A673 (cell line): ENCODE data around the gene SLX9. TPM values are rescaled to one million over a fixed set of nuclear protein-coding genes. Genes with fewer than 3 reads are reported as not detected.

Experiments used
- BruUV-seq: library from RNA; stranded (reverse); fragments of 400-500 nt; replicated peaks from 2 replicates; lab custom pipeline; 2021; lab: Mats Ljungman, UMichigan
- CTCF ChIA-PET: fragments of 300-600 bp; sonication (Branson Sonifier 250); formaldehyde crosslinking; loops from one replicate; lab custom pipeline; 2022; ENCODE audit warnings: antibody characterized with exemption; lab: Charles Lee
- POLR2A ChIA-PET: fragments of 300-600 bp; sonication (Branson Sonifier 250); formaldehyde crosslinking; loops from one replicate; lab custom pipeline; 2022; ENCODE audit warnings: antibody characterized with exemption; ENCODE audit not compliant: low non-redundant PET; lab: Charles Lee
- DNase-seq: peaks from one replicate; pipeline ENCODE4 v3.0.0-alpha.2; 2015; ENCODE audit warnings: low spot score
- H3K27ac ChIP-seq: fragments of 200-600 bp; sonication (generic); 2 replicates; pipeline ENCODE4 v1.5.1; 2016; ENCODE audit warnings: mixed run types, low read depth, mild to moderate bottlenecking, mixed read lengths, antibody characterized with exemption, low read length; ENCODE audit not compliant: poor library complexity, severe bottlenecking
- H3K27me3 ChIP-seq: fragments of 200-600 bp; sonication (generic); replicated peaks from 2 replicates; pipeline ENCODE4 v1.6.1; 2017; ENCODE audit warnings: mixed run types, low read depth, mild to moderate bottlenecking, mixed read lengths, antibody characterized with exemption, low read length; ENCODE audit not compliant: insufficient read depth, poor library complexity
- H3K36me3 ChIP-seq: fragments of 200-600 bp; sonication (generic); 2 replicates; pipeline ENCODE4 v1.6.1; 2016; ENCODE audit warnings: mixed run types, mild to moderate bottlenecking, mixed read lengths, antibody characterized with exemption, low read length; ENCODE audit not compliant: insufficient read depth, poor library complexity, severe bottlenecking
- H3K4me1 ChIP-seq: fragments of 200-600 bp; sonication (generic); 2 replicates; pipeline ENCODE4 v1.6.1; 2017; ENCODE audit warnings: mixed run types, mild to moderate bottlenecking, mixed read lengths, antibody characterized with exemption, low read length; ENCODE audit not compliant: insufficient read depth, poor library complexity, severe bottlenecking
- H3K4me3 ChIP-seq: fragments of 200-600 bp; sonication (generic); 2 replicates; pipeline ENCODE4 v1.5.1; 2016; ENCODE audit warnings: low read depth, mixed run types, mild to moderate bottlenecking, mixed read lengths, low read length; ENCODE audit not compliant: poor library complexity, severe bottlenecking
- H3K9me3 ChIP-seq: fragments of 200-600 bp; sonication (generic); 2 replicates; pipeline ENCODE4 v1.6.1; 2016; ENCODE audit warnings: mixed run types, low read depth, mild to moderate bottlenecking, mixed read lengths, antibody characterized with exemption, low read length; ENCODE audit not compliant: poor library complexity, severe bottlenecking
- EZH2 ChIP-seq: fragments of 200-600 bp; sonication (generic); IDR thresholded peaks from 2 replicates; pipeline ENCODE4 v1.6.1; 2017; ENCODE audit warnings: borderline replicate concordance, low read depth, mild to moderate bottlenecking, mixed read lengths, antibody characterized with exemption, low read length; ENCODE audit not compliant: poor library complexity, severe bottlenecking
- intact Hi-C: fragments of 100-400 bp; cut with micrococcal nuclease; formaldehyde crosslinking; loops from one replicate; pipeline ENCODE4 v1.10.0; 2022; ENCODE audit not compliant: unreplicated experiment
- total RNA-seq: library from RNA; stranded (reverse); gene quantifications from 2 replicates; pipeline ENCODE4 v1.2.3, GENCODE V29; 2021
- TF ChIP-seq, protein P1 (sequence below): fragments of 300-800, 200-600 bp; sonication (generic); conservative IDR thresholded peaks from 2 replicates; pipeline ENCODE4 v1.5.1; 2017; ENCODE audit warnings: low read depth, mild to moderate bottlenecking, antibody characterized with exemption, low read length, moderate library complexity, mixed read lengths

The SLX9 gene
- total RNA-seq, 1 experiment from 2014 or later, result 114 TPM

- H3K36me3 ChIP-seq, result no peaks in the 10 kb centered on the region
- intact Hi-C loops, result loop anchor here (5.0 kb wide), 2 partner anchors 39 to 244 kb away; no protein-coding TSS in a partner anchor
- no TSS peak for BruUV-seq
Measured at GRCh38 chr21:44893278-44893556, 46.6 kb upstream of the SLX9 start.

DNA sequence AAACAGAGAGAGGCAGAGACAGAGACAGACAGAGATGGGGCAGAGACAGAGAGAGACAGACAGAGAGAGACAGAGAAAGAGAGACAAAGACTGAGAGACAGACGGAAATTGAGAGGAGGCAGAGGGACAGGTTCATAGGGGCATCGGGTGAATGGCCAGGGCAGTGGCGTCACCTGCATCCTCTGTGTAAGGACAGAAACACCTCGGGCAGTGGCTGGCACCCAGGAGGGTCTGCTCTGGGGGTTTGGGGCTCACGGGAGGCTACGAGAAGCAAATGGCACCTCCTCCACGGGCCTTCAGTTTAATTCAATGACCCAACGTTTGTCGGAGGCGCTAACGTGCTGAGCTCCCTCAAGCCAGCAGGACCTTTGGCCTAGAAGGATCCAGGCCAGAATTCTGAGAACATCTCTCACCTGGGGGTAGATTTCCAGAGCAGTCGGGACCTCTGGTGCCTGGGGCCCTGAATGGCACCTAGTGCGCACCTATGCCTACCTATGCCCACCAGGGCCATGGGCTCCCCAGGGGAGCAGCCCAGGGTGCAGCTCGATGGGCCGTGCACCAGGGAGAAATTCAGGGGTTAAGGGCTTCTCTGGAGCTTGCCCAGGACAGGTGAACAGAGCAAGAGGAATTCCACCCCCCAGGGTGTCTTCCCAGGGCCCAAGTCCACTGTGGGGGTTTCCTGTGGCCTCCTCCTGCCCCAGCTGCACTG lies 45.7 kb upstream of the SLX9 start:
- Histone ChIP-seq H3K4me1 (peaks cover 17% of the 10 kb centered on the region), H3K36me3 (no peaks in the 10 kb centered on the region), H3K4me3 (no peak overlapping the region), H3K9me3 (no peaks in the 10 kb centered on the region), H3K27ac (peak overlapping the region; percentile 56), H3K27me3 (no peaks in the 10 kb centered on the region)
- no peak for DNase-seq
- intact Hi-C loops, result loop anchor here (5.0 kb wide), 2 partner anchors 38 to 243 kb away; no protein-coding TSS in a partner anchor
- ChIA-PET POLR2A (no interaction called here), CTCF (interaction anchor here (1.1 to 1.6 kb wide), 2 partner anchors 13 to 234 kb away, joined by 3 read pairs; no protein-coding TSS in a partner anchor)
- TF ChIP-seq, protein P1, sequence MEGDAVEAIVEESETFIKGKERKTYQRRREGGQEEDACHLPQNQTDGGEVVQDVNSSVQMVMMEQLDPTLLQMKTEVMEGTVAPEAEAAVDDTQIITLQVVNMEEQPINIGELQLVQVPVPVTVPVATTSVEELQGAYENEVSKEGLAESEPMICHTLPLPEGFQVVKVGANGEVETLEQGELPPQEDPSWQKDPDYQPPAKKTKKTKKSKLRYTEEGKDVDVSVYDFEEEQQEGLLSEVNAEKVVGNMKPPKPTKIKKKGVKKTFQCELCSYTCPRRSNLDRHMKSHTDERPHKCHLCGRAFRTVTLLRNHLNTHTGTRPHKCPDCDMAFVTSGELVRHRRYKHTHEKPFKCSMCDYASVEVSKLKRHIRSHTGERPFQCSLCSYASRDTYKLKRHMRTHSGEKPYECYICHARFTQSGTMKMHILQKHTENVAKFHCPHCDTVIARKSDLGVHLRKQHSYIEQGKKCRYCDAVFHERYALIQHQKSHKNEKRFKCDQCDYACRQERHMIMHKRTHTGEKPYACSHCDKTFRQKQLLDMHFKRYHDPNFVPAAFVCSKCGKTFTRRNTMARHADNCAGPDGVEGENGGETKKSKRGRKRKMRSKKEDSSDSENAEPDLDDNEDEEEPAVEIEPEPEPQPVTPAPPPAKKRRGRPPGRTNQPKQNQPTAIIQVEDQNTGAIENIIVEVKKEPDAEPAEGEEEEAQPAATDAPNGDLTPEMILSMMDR, result no peak
- TF ChIP-seq EZH2, result no peak
- no TSS peak for BruUV-seq

More at GRCh38 chr21:44893278-44893556, 46.6 kb upstream of the SLX9 start:
- ChIA-PET CTCF (interaction anchor here (1.1 kb wide), 1 partner anchor 14 kb away, joined by 3 read pairs; no protein-coding TSS in a partner anchor), POLR2A (no interaction called here)
- no peak for TF ChIP-seq EZH2
- Histone ChIP-seq H3K4me1 (peaks cover 17% of the 10 kb centered on the region), H3K27ac (peak overlapping the region; percentile 56), H3K4me3 (no peak overlapping the region), H3K27me3 (no peaks in the 10 kb centered on the region), H3K9me3 (no peaks in the 10 kb centered on the region)
- DNase-seq, result no peak

GRCh38 chr21:44894687-44895302 lies 45.0 kb upstream of the SLX9 start:
- no peak for DNase-seq
- Histone ChIP-seq H3K9me3 (no peaks in the 10 kb centered on the region), H3K4me1 (peaks cover 17% of the 10 kb centered on the region), H3K36me3 (no peaks in the 10 kb centered on the region), H3K4me3 (no peak overlapping the region), H3K27me3 (no peaks in the 10 kb centered on the region), H3K27ac (peak overlapping the region; percentile 56)
- CTCF ChIA-PET, result interaction anchor here (1.6 kb wide), 1 partner anchor 234 kb away, joined by 3 read pairs; no protein-coding TSS in a partner anchor
- BruUV-seq, result no TSS peak
- TF ChIP-seq EZH2, result no peak
- TF ChIP-seq, protein P1, result no peak
- intact Hi-C loops, result loop anchor here (5.0 kb wide), 2 partner anchors 38 to 243 kb away; no protein-coding TSS in a partner anchor
- POLR2A ChIA-PET, result no interaction called here
